ENCODE measurements around the gene IDUA. TPM values are rescaled to one million over a fixed set of nuclear protein-coding genes. Genes with fewer than 3 reads are reported as not detected.

Gene IDUA
- total RNA-seq, 1 donor from 2014 or later = 18.0 TPM

- H3K4me3 Mint-ChIP-seq = no peak overlapping the region
- no peak overlapping the region for H3K27ac Mint-ChIP-seq (ENCODE audit: unreplicated experiment)
- H3K4me1 Mint-ChIP-seq = no peaks in the 10 kb centered on the region
- H3K27me3 Mint-ChIP-seq (ENCODE audit: low read depth) = no peaks in the 10 kb centered on the region
- no peak for TF ChIP-seq CTCF (conservative IDR thresholded peaks at IDR 0.05)
- no peak for DNase-seq (ENCODE audit: low read depth, low spot score)
- H3K36me3 Mint-ChIP-seq (ENCODE audit: low read depth) = no peaks in the 10 kb centered on the region
- no peaks in the 10 kb centered on the region for H3K9me3 Mint-ChIP-seq
Observed at GRCh38 chr4:968621-969394, 18.0 kb upstream of the IDUA start.

GRCh38 chr4:970046-970745 lies 16.6 kb upstream of the IDUA start:
- H3K4me3 Mint-ChIP-seq = peak overlapping the region; percentile 64
- no peaks in the 10 kb centered on the region for H3K27me3 Mint-ChIP-seq (ENCODE audit: low read depth)
- DNase-seq (ENCODE audit: low read depth, low spot score) = no peak
- no peaks in the 10 kb centered on the region for H3K9me3 Mint-ChIP-seq
- TF ChIP-seq CTCF (conservative IDR thresholded peaks at IDR 0.05) = no peak
- H3K4me1 Mint-ChIP-seq = no peaks in the 10 kb centered on the region
- no peak overlapping the region for H3K27ac Mint-ChIP-seq (ENCODE audit: unreplicated experiment)
- H3K36me3 Mint-ChIP-seq (ENCODE audit: low read depth) = no peaks in the 10 kb centered on the region

- peak overlapping the region; percentile 64 for H3K4me3 Mint-ChIP-seq
- H3K27ac Mint-ChIP-seq (ENCODE audit: unreplicated experiment) = no peak overlapping the region
- DNase-seq (ENCODE audit: low read depth, low spot score) = no peak
- no peaks in the 10 kb centered on the region for H3K9me3 Mint-ChIP-seq
- H3K27me3 Mint-ChIP-seq (ENCODE audit: low read depth) = no peaks in the 10 kb centered on the region
- H3K4me1 Mint-ChIP-seq = no peaks in the 10 kb centered on the region
- TF ChIP-seq CTCF (conservative IDR thresholded peaks at IDR 0.05) = no peak
- H3K36me3 Mint-ChIP-seq (ENCODE audit: low read depth) = no peaks in the 10 kb centered on the region
Observed at GRCh38 chr4:970854-971520, 15.9 kb upstream of the IDUA start.

GRCh38 chr4:971666-972500 lies 15.0 kb upstream of the IDUA start:
- DNase-seq (ENCODE audit: low read depth, low spot score) = no peak
- no peaks in the 10 kb centered on the region for H3K27me3 Mint-ChIP-seq (ENCODE audit: low read depth)

More at GRCh38 chr4:971666-972500, 15.0 kb upstream of the IDUA start:
- Mint-ChIP-seq H3K4me3 (peak overlapping the region; percentile 6), H3K27ac (ENCODE audit: unreplicated experiment) (no peak overlapping the region), H3K9me3 (no peaks in the 10 kb centered on the region), H3K36me3 (ENCODE audit: low read depth) (no peaks in the 10 kb centered on the region), H3K4me1 (no peaks in the 10 kb centered on the region)
- TF ChIP-seq CTCF (conservative IDR thresholded peaks at IDR 0.05) = no peak

Measured in neural crest cell (in vitro differentiated cells).